Stimulated activated naive CD8-positive, alpha-beta T cell treated with anti-CD3 and anti-CD28 coated beads, Interleukin-15, Interleukin-2, amounts not matched to agents 100 ng/mL and 50 ng/mL, for 24 hours (primary cell): ENCODE results near the gene FBXO2.

ENCODE experiments used
- H3K27ac Mint-ChIP-seq: one replicate; pipeline ENCODE4 v1.8.0; 2021; ENCODE audit warnings: mild to moderate bottlenecking, mixed read lengths
- H3K27me3 Mint-ChIP-seq: one replicate; pipeline ENCODE4 v1.8.0; 2021; ENCODE audit warnings: mixed read lengths
- H3K36me3 Mint-ChIP-seq: one replicate; pipeline ENCODE4 v1.8.0; 2021; ENCODE audit warnings: low read depth, mixed read lengths
- H3K4me1 Mint-ChIP-seq: one replicate; pipeline ENCODE4 v1.8.0; 2021; ENCODE audit warnings: low read depth, mixed read lengths
- H3K4me3 Mint-ChIP-seq: one replicate; pipeline ENCODE4 v1.8.0; 2021; ENCODE audit warnings: mild to moderate bottlenecking, mixed read lengths
- H3K9me3 Mint-ChIP-seq: one replicate; pipeline ENCODE4 v1.8.0; 2021; ENCODE audit warnings: mixed read lengths

Gene FBXO2

GRCh38 chr1:11671544-11672286 is 17.5 kb upstream of the FBXO2 start:
- H3K9me3 Mint-ChIP-seq, result no peaks in the 10 kb centered on the region

DNA sequence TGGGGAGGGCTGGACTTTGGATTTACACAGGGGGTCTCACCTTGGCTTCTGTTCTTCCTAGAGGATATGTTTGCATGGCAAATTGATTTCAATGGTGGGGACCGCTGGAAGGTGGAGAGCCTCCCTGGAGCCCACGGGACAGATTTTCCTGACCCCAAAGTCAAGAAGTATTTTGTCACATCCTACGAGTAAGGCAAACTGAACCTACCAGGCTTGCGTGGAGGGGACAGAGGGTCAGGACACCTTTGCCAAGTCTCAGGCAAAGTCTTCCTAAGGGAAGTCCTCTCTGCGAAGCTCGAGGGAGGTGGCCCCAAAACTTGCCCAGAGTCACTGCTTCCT is 16.9 kb upstream of the FBXO2 start:
- no peaks in the 10 kb centered on the region for H3K27me3 Mint-ChIP-seq
- peaks cover 8% of the 10 kb centered on the region for H3K4me1 Mint-ChIP-seq
- no peak overlapping the region for H3K27ac Mint-ChIP-seq
- no peaks in the 10 kb centered on the region for H3K9me3 Mint-ChIP-seq
- no peak overlapping the region for H3K4me3 Mint-ChIP-seq
- peaks cover 14% of the 10 kb centered on the region for H3K36me3 Mint-ChIP-seq

More at GRCh38 chr1:11671544-11672286, 17.5 kb upstream of the FBXO2 start:
- Mint-ChIP-seq H3K4me3 (no peak overlapping the region), H3K36me3 (peaks cover 14% of the 10 kb centered on the region), H3K4me1 (peaks cover 8% of the 10 kb centered on the region), H3K27me3 (no peaks in the 10 kb centered on the region), H3K27ac (no peak overlapping the region)

DNA sequence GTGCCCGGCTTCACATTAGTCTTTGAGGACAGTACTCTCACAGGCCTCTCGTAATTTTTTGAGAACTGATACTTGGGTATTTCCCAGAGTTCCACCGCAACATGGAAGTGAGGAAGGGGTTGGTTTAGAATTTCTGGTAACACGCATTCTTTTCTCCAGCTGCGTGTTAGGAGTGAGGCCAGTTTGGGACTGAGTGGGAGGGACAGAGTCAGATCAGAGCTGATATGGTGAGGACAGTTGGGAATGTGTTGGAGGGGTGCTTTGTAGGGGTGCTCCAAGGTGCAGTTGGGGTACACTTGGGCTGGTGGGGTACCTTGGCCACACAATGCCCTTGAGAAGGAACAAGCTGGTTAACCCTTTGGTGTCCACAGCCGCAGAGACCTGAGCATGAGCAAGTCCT is 16.5 kb upstream of the FBXO2 start:
- no peaks in the 10 kb centered on the region for H3K27me3 Mint-ChIP-seq
- no peak overlapping the region for H3K27ac Mint-ChIP-seq

DNA sequence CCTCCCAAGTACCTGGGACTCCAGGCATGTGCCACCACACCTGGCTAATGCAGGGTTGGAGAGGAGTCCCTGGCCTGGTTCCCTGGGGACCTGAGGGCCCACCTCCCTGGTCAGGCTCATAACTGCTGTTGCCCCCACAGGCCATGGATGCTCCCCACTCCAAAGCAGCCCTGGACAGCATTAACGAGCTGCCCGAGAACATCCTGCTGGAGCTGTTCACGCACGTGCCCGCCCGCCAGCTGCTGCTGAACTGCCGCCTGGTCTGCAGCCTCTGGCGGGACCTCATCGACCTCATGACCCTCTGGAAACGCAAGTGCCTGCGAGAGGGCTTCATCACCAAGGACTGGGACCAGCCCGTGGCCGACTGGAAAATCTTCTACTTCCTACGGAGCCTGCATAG is 14.3 kb upstream of the FBXO2 start:
- H3K27me3 Mint-ChIP-seq, result no peaks in the 10 kb centered on the region
- no peak overlapping the region for H3K4me3 Mint-ChIP-seq
- H3K9me3 Mint-ChIP-seq, result no peaks in the 10 kb centered on the region
- H3K27ac Mint-ChIP-seq, result no peak overlapping the region
- peaks cover 11% of the 10 kb centered on the region for H3K4me1 Mint-ChIP-seq
- H3K36me3 Mint-ChIP-seq, result peaks cover 8% of the 10 kb centered on the region

More for the DNA sequence above, 16.5 kb upstream of the FBXO2 start:
- peaks cover 9% of the 10 kb centered on the region for H3K4me1 Mint-ChIP-seq
- H3K4me3 Mint-ChIP-seq, result no peak overlapping the region
- H3K36me3 Mint-ChIP-seq, result peaks cover 13% of the 10 kb centered on the region
- H3K9me3 Mint-ChIP-seq, result no peaks in the 10 kb centered on the region

- H3K36me3 Mint-ChIP-seq, result peaks cover 8% of the 10 kb centered on the region
- peak overlapping the region; percentile 67 for H3K27ac Mint-ChIP-seq
- H3K4me3 Mint-ChIP-seq, result peak overlapping the region; percentile 74
- no peaks in the 10 kb centered on the region for H3K27me3 Mint-ChIP-seq
- peaks cover 11% of the 10 kb centered on the region for H3K4me1 Mint-ChIP-seq
- no peaks in the 10 kb centered on the region for H3K9me3 Mint-ChIP-seq
Measured at GRCh38 chr1:11664336-11665065, 10.3 kb upstream of the FBXO2 start.

DNA sequence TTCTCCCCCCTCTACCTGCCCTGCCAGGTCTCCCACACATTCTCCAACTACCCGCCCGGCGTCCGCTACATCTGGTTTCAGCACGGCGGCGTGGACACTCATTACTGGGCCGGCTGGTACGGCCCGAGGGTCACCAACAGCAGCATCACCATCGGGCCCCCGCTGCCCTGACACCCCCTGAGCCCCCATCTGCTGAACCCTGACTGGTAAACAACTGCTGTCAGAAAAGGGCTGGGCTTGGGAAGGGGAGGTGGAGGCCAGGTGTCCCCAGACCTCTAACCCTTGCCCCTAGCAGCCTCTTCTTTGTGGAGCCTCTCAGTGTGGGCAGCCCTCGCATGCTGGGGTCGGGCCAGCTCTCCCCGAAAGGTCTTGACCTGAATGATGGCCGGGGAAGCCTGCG is 6.9 kb upstream of the FBXO2 start:
- peaks cover 4% of the 10 kb centered on the region for H3K4me1 Mint-ChIP-seq
- no peak overlapping the region for H3K27ac Mint-ChIP-seq
- no peak overlapping the region for H3K4me3 Mint-ChIP-seq
- no peaks in the 10 kb centered on the region for H3K27me3 Mint-ChIP-seq
- H3K36me3 Mint-ChIP-seq, result peaks cover 11% of the 10 kb centered on the region
- H3K9me3 Mint-ChIP-seq, result no peaks in the 10 kb centered on the region

- Mint-ChIP-seq H3K36me3 (peaks cover 11% of the 10 kb centered on the region), H3K4me3 (no peak overlapping the region), H3K4me1 (peaks cover 8% of the 10 kb centered on the region), H3K9me3 (no peaks in the 10 kb centered on the region), H3K27ac (no peak overlapping the region), H3K27me3 (no peaks in the 10 kb centered on the region)
Measured at GRCh38 chr1:11659748-11660147, 5.5 kb upstream of the FBXO2 start.

GRCh38 chr1:11658542-11658941 is 4.3 kb upstream of the FBXO2 start:
- Mint-ChIP-seq H3K4me3 (no peak overlapping the region), H3K36me3 (peaks cover 11% of the 10 kb centered on the region), H3K27ac (no peak overlapping the region), H3K9me3 (no peaks in the 10 kb centered on the region), H3K27me3 (no peaks in the 10 kb centered on the region), H3K4me1 (peaks cover 8% of the 10 kb centered on the region)

GRCh38 chr1:11657654-11658053 is 3.4 kb upstream of the FBXO2 start:
- no peak overlapping the region for H3K4me3 Mint-ChIP-seq
- no peaks in the 10 kb centered on the region for H3K9me3 Mint-ChIP-seq
- peaks cover 11% of the 10 kb centered on the region for H3K36me3 Mint-ChIP-seq
- H3K27me3 Mint-ChIP-seq, result no peaks in the 10 kb centered on the region
- H3K27ac Mint-ChIP-seq, result no peak overlapping the region
- peaks cover 8% of the 10 kb centered on the region for H3K4me1 Mint-ChIP-seq

- H3K9me3 Mint-ChIP-seq, result no peaks in the 10 kb centered on the region
- no peaks in the 10 kb centered on the region for H3K27me3 Mint-ChIP-seq
- no peak overlapping the region for H3K27ac Mint-ChIP-seq
- peak overlapping the region; percentile 76 for H3K4me3 Mint-ChIP-seq
- H3K4me1 Mint-ChIP-seq, result peaks cover 22% of the 10 kb centered on the region
- H3K36me3 Mint-ChIP-seq, result peaks cover 3% of the 10 kb centered on the region
Measured at GRCh38 chr1:11654939-11655808, 945 bp upstream of the FBXO2 start.

DNA sequence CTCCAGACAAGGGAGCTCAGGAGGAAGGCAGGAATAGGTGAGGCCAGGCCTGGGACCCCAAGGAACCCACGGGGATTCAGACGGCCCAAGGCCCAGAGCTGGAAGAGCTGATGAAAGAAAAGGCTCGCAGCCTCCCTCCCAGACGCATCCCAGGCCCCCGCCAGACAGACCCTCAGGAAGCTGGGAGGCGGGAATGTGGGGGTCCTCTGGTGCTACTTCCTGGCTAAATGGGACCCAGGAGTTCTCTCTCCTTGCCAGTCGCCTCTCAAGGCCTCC is 430 bp downstream of the FBXO2 start:
- H3K36me3 Mint-ChIP-seq, result peaks cover 3% of the 10 kb centered on the region
- H3K4me3 Mint-ChIP-seq, result no peak overlapping the region
- H3K4me1 Mint-ChIP-seq, result peaks cover 27% of the 10 kb centered on the region
- H3K27me3 Mint-ChIP-seq, result no peaks in the 10 kb centered on the region
- no peak overlapping the region for H3K27ac Mint-ChIP-seq
- no peaks in the 10 kb centered on the region for H3K9me3 Mint-ChIP-seq

DNA sequence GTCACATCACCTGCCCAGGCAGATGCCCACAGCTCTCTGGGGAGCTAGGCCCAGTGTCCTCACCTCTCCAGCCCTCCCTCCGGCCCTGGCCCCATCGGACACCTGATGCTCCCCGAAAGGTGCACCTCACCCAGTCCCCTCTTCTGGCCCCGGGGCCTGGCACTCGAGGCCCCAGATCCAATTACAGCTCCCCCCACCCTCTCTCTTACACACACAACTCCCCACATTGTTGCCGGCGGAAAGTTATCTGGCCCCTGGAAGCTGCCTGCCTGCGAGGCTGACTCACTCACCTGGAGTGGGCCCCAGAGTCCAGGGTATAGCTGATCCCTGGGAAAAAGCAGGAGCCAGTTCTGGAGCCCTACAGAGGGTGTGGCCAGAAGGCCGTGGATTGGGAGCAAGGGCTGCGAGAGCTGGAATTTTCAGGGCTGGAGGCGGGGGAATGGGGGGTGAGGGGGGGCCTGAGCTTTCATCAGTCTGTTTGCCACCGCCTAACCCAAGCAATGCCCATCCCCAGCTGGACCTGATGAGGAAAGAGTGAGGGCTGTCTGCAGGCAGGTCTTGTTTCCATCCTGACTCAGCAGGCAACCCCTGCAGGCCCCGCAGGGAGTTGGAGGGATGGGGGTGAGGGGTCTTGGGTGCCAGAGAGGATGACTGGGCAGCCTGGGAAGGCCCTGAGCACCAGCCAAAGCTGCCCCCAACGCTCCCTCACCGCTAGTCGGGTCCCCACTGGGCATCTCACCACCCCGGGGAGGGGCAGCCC is 948 bp downstream of the FBXO2 start:
- peaks cover 3% of the 10 kb centered on the region for H3K36me3 Mint-ChIP-seq
- no peaks in the 10 kb centered on the region for H3K27me3 Mint-ChIP-seq
- H3K9me3 Mint-ChIP-seq, result no peaks in the 10 kb centered on the region
- peaks cover 27% of the 10 kb centered on the region for H3K4me1 Mint-ChIP-seq
- H3K4me3 Mint-ChIP-seq, result no peak overlapping the region
- H3K27ac Mint-ChIP-seq, result no peak overlapping the region

GRCh38 chr1:11652203-11652780 is 1.9 kb downstream of the FBXO2 start:
- H3K4me3 Mint-ChIP-seq, result no peak overlapping the region
- peaks cover 3% of the 10 kb centered on the region for H3K36me3 Mint-ChIP-seq
- H3K4me1 Mint-ChIP-seq, result peaks cover 27% of the 10 kb centered on the region
- no peak overlapping the region for H3K27ac Mint-ChIP-seq
- H3K27me3 Mint-ChIP-seq, result no peaks in the 10 kb centered on the region
- no peaks in the 10 kb centered on the region for H3K9me3 Mint-ChIP-seq

DNA sequence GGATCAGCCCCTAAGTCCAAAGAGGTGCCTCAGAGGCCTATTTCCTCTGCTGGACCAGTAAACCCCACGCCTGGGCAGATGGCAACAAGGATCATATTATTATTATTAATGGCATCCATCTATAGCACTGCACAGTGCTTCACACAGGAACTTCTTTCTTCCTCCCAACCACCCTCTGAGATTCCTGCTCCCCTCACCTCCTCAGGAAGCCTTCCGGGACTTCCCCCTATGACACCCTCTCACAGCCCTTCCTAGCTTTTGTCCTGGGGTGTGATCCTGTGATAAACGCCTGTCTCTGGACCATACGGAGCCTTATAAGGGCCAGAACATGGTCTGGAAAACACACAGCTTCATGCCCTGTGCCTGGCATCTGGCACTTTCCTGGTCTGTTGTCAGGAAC is 3.2 kb downstream of the FBXO2 start:
- Mint-ChIP-seq H3K4me3 (peak overlapping the region; percentile 77), H3K9me3 (no peaks in the 10 kb centered on the region), H3K36me3 (no peaks in the 10 kb centered on the region), H3K27me3 (no peaks in the 10 kb centered on the region), H3K4me1 (peaks cover 27% of the 10 kb centered on the region), H3K27ac (peak overlapping the region; percentile 33)
